Liver (tissue), 9 donors: ENCODE results near the gene IL6. TPM values are rescaled to one million over a fixed set of nuclear protein-coding genes. Genes with fewer than 3 reads are reported as not detected.
"Not testable (repeated sequence)": the region's sequence is repeated elsewhere in the genome, so short reads cannot be mapped to it uniquely, and the experiment has no call there.

Source experiments
- DNase-seq: peaks from one replicate; pipeline ENCODE4 v3.0.0-alpha.2; 2017; ENCODE audit warnings: low spot score
- H3K27ac ChIP-seq, 2 donors: one replicate each; pipeline ENCODE4 v1.7.0; 2013; ENCODE audit warnings: inconsistent platforms in 2 of 2, low read length in 2 of 2, control low read depth in 1 of 2, low read depth in 1 of 2, mild to moderate bottlenecking in 1 of 2
- H3K27me3 ChIP-seq, 4 donors: one replicate each; pipeline versions ENCODE4 v1.6.1 to v1.7.0; 2013; ENCODE audit warnings: low read length in 3 of 4, inconsistent platforms in 1 of 4, mild to moderate bottlenecking in 1 of 4, moderate library complexity in 1 of 4; ENCODE audit not compliant: control insufficient read depth in 4 of 4, insufficient read depth in 4 of 4
- H3K36me3 ChIP-seq, 4 donors: one replicate each; pipeline versions ENCODE4 v1.6.1 to v1.7.0; 2013; ENCODE audit warnings: low read length in 3 of 4, mild to moderate bottlenecking in 3 of 4, low read depth in 1 of 4, moderate library complexity in 1 of 4; ENCODE audit not compliant: control insufficient read depth in 4 of 4, insufficient read depth in 3 of 4
- H3K4me1 ChIP-seq, 4 donors: one replicate each; pipeline versions ENCODE4 v1.6.1 to v1.7.0; 2013; ENCODE audit warnings: low read length in 3 of 4, mild to moderate bottlenecking in 3 of 4, moderate library complexity in 1 of 4; ENCODE audit not compliant: control insufficient read depth in 4 of 4, insufficient read depth in 4 of 4
- H3K4me3 ChIP-seq, 3 donors: one replicate each; pipeline versions ENCODE4 v1.6.1 to v1.7.0; 2013; ENCODE audit warnings: low read length in 3 of 3, control low read depth in 1 of 3, low read depth in 1 of 3, mild to moderate bottlenecking in 1 of 3
- H3K9ac ChIP-seq, 2 donors: one replicate each; pipeline ENCODE4 v1.7.0; 2013; ENCODE audit warnings: low read length in 2 of 2, mild to moderate bottlenecking in 2 of 2, moderate library complexity in 2 of 2, control low read depth in 1 of 2, low read depth in 1 of 2
- H3K9me3 ChIP-seq, 4 donors: one replicate each; pipeline versions ENCODE4 v1.6.1 to v1.7.0; 2013; ENCODE audit warnings: low read length in 3 of 4; ENCODE audit not compliant: control insufficient read depth in 4 of 4
- ATF3 ChIP-seq: IDR thresholded peaks from 2 replicates; pipeline ENCODE4 v1.6.1; 2016; ENCODE audit warnings: antibody characterized with exemption
- CTCF ChIP-seq: fragments of 150-350 bp; IDR thresholded peaks from 2 replicates; pipeline ENCODE4 v1.5.1; 2017; ENCODE audit warnings: improper control_type of control experiment, low read depth, low read length; ENCODE audit not compliant: missing input control
- EGR1 ChIP-seq, 2 donors: IDR thresholded peaks; 2 replicates each; pipeline ENCODE4 v1.6.1; 2016 to 2018; ENCODE audit warnings: antibody characterized with exemption in 2 of 2, low read depth in 2 of 2
- FOXA1 ChIP-seq: IDR thresholded peaks from 2 replicates; pipeline ENCODE4 v1.6.1; 2016; ENCODE audit warnings: antibody characterized with exemption
- FOXA2 ChIP-seq: IDR thresholded peaks from 2 replicates; pipeline ENCODE4 v1.6.1; 2016; ENCODE audit warnings: antibody characterized with exemption
- GABPA ChIP-seq, 2 donors: IDR thresholded peaks in 1 of 2; conservative IDR thresholded peaks in 1 of 2; 2 replicates each; pipeline ENCODE4 v1.6.1; 2016; ENCODE audit warnings: antibody characterized with exemption in 2 of 2, mild to moderate bottlenecking in 1 of 2, moderate library complexity in 1 of 2
- HNF4A ChIP-seq, 2 donors: conservative IDR thresholded peaks; 2 replicates each; pipeline ENCODE4 v1.6.1; 2016; ENCODE audit warnings: antibody characterized with exemption in 2 of 2, mild to moderate bottlenecking in 2 of 2
- HNF4G ChIP-seq: IDR thresholded peaks from 2 replicates; pipeline ENCODE4 v1.6.1; 2016; ENCODE audit warnings: antibody characterized with exemption
- JUND ChIP-seq, 2 donors: IDR thresholded peaks; 2 replicates each; pipeline ENCODE4 v1.6.1; 2016; ENCODE audit warnings: antibody characterized with exemption in 2 of 2
- MAX ChIP-seq: IDR thresholded peaks from 2 replicates; pipeline ENCODE4 v1.6.1; 2016; ENCODE audit warnings: antibody characterized with exemption
- NR2F2 ChIP-seq: IDR thresholded peaks from 2 replicates; pipeline ENCODE4 v1.6.1; 2016; ENCODE audit warnings: antibody characterized with exemption
- RAD21 ChIP-seq, 2 donors: IDR thresholded peaks; 2 replicates each; pipeline ENCODE4 v1.6.1; 2016; ENCODE audit warnings: antibody characterized with exemption in 2 of 2, mild to moderate bottlenecking in 2 of 2
- REST ChIP-seq: IDR thresholded peaks from 2 replicates; pipeline ENCODE4 v1.6.1; 2016; ENCODE audit warnings: antibody characterized with exemption, mild to moderate bottlenecking
- SP1 ChIP-seq: IDR thresholded peaks from 2 replicates; pipeline ENCODE4 v1.6.1; 2018; ENCODE audit warnings: antibody characterized with exemption, mild to moderate bottlenecking
- ZBTB33 ChIP-seq: IDR thresholded peaks from 2 replicates; pipeline ENCODE4 v1.6.1; 2016; ENCODE audit warnings: antibody characterized with exemption
- WGBS: extraction: QIAGEN DNeasy Blood & Tissue Kit; methylation state at CpG from one replicate; pipeline ENCODE4 v1.1.7; 2013; 5-methylcytosine and 5-hydroxymethylcytosine counted together
- polyA plus RNA-seq, 2 donors: library from polyadenylated mRNA; stranded (reverse) in 1 of 2; unstranded in 1 of 2; fragments of 200-250 nt in 1 of 2; fragments of >200 nt in 1 of 2; fragmentation: Nextera tagmentation in 1 of 2; extraction: Ambion mirVana in 1 of 2; gene quantifications; one replicate each; pipeline versions ENCODE4 v1.2.1 to v1.2.3, GENCODE V29; 2013 to 2015
- total RNA-seq, 2 donors: library from RNA; depleted of rRNA; stranded (reverse); fragments of >200 nt; gene quantifications; one replicate each; pipeline ENCODE4 v1.2.3, GENCODE V29; 2014
- donor health status: healthy.
- donor health status: healthy.
- donor health status: healthy.
- donor health status: healthy.
- donor health status: healthy.

The IL6 gene
- total and polyA plus RNA-seq, 4 donors = 0.17 TPM; not detected in 3

GRCh38 chr7:22686620-22687019, 40.4 kb upstream of the IL6 start:
- Histone ChIP-seq H3K4me1 (no peaks in the 10 kb centered on the region), H3K27me3 (peaks cover 0 to 5% (median 2%) of the 10 kb centered on the region in 4 donors), H3K9me3 (no peaks in the 10 kb centered on the region), H3K9ac (no peak overlapping the region), H3K36me3 (no peaks in the 10 kb centered on the region), H3K27ac (no peak overlapping the region), H3K4me3 (no peak overlapping the region)
- no peak for DNase-seq
- TF ChIP-seq HNF4G (no peak), CTCF (no peak), ATF3 (no peak), NR2F2 (no peak), EGR1 (IDR thresholded peaks at IDR 0.05; ENCODE audit: low read depth in 2 of 2) (no peak), FOXA1 (no peak), ZBTB33 (no peak)

- WGBS = 57% methylated on average over 2 of the region's 2 CpGs
- H3K27me3 ChIP-seq = no peaks in the 10 kb centered on the region
- no peaks in the 10 kb centered on the region for H3K9me3 ChIP-seq
- no peaks in the 10 kb centered on the region for H3K4me1 ChIP-seq
- no peak overlapping the region for H3K27ac ChIP-seq
- no peaks in the 10 kb centered on the region for H3K36me3 ChIP-seq
- TF ChIP-seq SP1 (no peak), NR2F2 (no peak), FOXA2 (no peak), HNF4A (conservative IDR thresholded peaks at IDR 0.05) (no peak), ZBTB33 (no peak), JUND (IDR thresholded peaks at IDR 0.05) (no peak), RAD21 (IDR thresholded peaks at IDR 0.05) (no peak), EGR1 (IDR thresholded peaks at IDR 0.05; ENCODE audit: low read depth in 2 of 2) (no peak), FOXA1 (no peak), CTCF (no peak), ATF3 (no peak), MAX (no peak), REST (no peak), GABPA (IDR thresholded peaks at IDR 0.05 in 1 of 2, conservative IDR thresholded peaks at IDR 0.05 in 1 of 2) (no peak)
- H3K9ac ChIP-seq = no peak overlapping the region
- no peak overlapping the region for H3K4me3 ChIP-seq
- DNase-seq = no peak
These were observed 38.9 kb upstream of the IL6 start for GRCh38 chr7:22688084-22688483.

GRCh38 chr7:22688934-22689333, 38.1 kb upstream of the IL6 start:
- H3K27me3 ChIP-seq, H3K9ac ChIP-seq, DNase-seq, H3K36me3 ChIP-seq, H3K9me3 ChIP-seq, H3K4me1 ChIP-seq, H3K27ac ChIP-seq, H3K4me3 ChIP-seq: not testable (repeated sequence)
- WGBS = 95% methylated on average over 8 of the region's 8 CpGs
